ENCODE data around the gene TMEM219.
A peak's percentile ranks its signal among the peaks of the same experiment; 100 is the strongest.

DNA sequence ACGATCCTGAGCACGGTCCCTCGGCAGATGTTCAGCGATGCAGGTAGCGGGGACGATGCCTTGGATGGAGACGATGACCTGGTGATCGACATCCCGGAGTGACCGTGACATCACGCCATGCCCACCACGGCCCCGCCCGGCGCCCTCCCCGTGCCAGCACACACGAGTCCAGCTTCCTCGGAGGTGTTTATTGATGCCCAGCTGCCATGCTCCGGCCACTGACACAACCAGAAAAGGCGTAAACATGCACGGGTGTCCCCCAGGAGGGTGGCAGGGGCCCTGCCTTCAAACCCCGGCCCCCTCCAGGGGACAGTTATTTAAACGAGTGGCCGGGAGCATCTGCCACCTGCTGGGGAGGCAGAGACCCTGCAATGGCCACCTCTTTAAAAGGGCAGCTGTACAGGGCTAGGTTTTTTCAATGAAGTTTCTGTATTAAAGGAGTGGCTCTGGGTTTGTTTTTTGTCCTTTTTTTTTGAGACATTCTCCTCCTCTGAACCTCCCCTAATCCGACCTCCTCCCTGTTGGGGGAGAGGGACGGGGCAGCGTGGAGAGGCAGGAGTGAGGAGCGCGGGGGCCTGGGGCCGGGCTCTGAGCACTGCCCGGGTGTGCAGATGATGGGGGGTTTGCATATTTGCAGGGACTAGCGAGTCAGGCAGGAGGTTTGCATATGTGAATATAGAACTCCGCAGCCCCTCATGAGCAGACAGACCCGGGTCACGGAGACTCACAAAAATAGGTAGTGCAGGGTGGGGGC, 43.6 kb downstream of the TMEM219 start:
- TF ChIP-seq, protein P1, sequence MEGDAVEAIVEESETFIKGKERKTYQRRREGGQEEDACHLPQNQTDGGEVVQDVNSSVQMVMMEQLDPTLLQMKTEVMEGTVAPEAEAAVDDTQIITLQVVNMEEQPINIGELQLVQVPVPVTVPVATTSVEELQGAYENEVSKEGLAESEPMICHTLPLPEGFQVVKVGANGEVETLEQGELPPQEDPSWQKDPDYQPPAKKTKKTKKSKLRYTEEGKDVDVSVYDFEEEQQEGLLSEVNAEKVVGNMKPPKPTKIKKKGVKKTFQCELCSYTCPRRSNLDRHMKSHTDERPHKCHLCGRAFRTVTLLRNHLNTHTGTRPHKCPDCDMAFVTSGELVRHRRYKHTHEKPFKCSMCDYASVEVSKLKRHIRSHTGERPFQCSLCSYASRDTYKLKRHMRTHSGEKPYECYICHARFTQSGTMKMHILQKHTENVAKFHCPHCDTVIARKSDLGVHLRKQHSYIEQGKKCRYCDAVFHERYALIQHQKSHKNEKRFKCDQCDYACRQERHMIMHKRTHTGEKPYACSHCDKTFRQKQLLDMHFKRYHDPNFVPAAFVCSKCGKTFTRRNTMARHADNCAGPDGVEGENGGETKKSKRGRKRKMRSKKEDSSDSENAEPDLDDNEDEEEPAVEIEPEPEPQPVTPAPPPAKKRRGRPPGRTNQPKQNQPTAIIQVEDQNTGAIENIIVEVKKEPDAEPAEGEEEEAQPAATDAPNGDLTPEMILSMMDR (IDR thresholded peaks at IDR 0.05 in 4 of 5, conservative IDR thresholded peaks at IDR 0.05 in 1 of 5), result peak; percentile 62 to 85 (median 77)
- TF ChIP-seq POLR2A (IDR thresholded peaks at IDR 0.05), result no peak
